ENCODE results near the gene DGKZ.

Gene DGKZ

DNA sequence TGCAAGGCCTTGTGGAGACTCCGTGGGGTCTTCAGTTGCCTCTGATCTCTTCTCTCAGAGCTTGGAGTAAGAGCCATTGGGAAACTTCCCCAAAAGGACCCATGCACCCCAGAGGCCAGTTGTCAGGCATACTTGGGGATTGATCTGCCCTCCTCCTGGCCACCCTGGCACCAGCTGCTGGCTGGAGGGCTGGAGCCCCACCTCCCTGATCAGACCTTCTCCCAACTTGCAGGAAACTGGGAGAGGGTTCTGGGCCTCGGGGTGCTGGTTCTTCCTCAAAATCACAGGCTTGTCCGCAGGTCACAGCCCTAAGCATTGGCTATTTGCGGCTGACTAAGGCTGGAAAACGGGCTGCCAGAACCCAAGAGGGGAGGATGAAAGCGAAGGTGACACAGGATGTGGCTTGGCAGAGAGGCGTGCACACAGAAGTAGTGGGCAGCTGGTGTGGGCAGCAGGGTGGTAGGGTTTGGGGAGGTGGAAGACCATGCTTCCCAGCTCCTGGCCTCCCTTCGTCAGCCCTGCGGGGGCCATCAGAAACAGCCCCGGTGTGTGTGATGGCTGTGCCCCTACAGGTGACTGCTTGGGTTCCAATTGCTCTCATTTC lies 1.3 kb upstream of the DGKZ start:
- no peak for DNase-seq

GRCh38 chr11:46347637-46348311 lies 511 bp downstream of the DGKZ start:
- peak; percentile 23 for DNase-seq

DNA sequence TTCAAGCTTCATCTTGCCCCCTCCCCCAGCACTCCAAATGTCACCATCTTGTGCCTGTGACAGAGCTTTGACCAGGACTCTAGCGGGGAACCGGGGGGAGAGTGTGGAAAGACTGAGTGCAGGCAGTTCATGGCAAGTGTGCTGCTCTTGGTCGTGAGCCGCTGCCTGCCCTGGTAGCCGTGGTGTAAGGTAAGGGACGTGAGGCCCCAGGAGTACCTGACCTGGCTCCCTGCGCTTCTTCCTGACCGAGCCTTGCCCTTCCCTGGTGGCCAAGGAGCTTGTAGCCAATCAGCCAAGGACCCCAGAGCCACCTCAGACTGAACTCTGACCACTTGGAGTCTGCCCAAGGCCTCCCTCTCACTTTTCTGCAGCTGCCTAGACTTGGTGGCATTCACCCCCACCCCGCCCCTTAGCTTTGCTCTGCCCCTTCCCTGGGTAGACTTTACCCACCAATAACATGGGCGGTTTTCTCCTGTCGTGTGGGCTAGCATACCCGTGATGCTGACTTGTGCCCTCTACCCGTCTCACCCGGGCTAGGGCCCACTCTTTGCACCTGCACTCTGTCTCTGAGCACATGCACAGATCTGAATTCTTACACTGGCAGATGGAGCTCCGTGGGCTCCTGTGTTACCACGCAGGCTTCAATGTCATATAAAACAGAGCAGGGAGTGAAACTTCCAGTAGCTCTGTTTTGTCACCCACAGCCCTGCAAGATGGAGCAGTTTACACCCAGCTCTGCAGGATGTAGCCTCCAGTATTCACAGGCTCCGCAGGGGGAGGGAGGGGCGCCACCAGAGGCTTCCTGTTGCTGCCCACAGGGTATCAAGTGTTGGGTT lies 1.5 kb downstream of the DGKZ start:
- DNase-seq: peak; percentile 41

DNA sequence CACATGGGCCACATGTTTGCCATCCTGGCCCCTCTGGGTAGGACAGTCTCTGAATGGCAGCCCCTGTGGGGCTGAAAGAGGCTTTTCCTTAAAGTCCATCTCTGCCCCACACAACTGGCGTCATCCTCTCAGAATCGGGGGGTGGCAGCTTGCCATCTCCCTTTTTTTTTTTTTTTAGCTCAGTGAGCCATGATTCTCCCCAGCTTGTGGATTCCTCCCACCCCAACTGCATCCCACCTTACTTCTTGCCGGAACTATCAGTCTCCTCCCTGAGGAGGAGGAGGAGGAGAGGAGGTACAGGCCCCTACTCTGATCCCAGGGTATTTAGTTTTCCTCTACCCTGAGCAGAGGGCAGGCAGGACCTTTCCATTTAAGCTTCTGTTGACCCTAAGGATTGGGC lies 3.4 kb downstream of the DGKZ start:
- DNase-seq: no peak

DNA sequence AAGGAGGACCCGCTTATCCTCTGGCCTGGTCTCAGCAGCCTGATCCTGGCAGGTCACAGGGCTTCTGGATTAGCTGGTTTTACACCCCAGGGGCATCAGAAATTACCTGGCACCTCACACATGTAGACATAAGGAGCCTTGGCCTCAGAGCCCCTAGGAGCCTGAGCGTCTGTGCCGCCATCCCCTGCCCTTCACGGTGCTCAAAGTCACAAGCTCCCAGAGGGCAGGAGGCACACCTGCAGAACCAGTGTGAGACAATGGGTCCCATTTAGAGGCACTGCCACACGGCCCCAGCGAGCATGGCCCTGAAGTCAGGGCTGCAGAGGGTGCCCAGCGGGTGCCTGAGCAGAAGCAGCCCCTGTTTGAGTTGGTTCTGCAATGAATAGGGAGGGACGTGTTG lies 3.9 kb downstream of the DGKZ start:
- no peak for DNase-seq

- no peak for DNase-seq
These were observed 4.3 kb downstream of the DGKZ start for GRCh38 chr11:46351606-46352005.

- peak; percentile 79 for DNase-seq
These were observed 5.0 kb downstream of the DGKZ start for GRCh38 chr11:46352063-46352841.

DNA sequence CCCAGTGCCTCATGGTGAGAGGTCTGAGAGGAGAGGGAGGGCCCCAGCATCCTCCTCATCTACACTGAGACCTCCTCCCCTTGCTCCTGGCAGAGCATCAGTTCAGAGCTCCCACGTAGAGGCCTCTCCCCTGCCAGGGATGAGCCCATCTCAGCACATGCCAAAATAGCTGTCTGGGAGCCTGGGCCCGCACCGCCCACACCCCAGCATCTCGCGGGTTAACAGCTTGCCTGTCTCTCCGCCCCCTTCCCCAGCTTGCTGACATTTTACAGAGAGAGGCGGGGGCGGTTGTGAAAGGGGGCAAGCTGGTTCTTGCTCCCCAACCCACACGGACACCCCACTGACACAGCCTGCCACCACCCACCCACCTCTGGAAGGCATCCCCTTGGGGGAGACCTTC lies 6.4 kb downstream of the DGKZ start:
- no peak for DNase-seq

DNA sequence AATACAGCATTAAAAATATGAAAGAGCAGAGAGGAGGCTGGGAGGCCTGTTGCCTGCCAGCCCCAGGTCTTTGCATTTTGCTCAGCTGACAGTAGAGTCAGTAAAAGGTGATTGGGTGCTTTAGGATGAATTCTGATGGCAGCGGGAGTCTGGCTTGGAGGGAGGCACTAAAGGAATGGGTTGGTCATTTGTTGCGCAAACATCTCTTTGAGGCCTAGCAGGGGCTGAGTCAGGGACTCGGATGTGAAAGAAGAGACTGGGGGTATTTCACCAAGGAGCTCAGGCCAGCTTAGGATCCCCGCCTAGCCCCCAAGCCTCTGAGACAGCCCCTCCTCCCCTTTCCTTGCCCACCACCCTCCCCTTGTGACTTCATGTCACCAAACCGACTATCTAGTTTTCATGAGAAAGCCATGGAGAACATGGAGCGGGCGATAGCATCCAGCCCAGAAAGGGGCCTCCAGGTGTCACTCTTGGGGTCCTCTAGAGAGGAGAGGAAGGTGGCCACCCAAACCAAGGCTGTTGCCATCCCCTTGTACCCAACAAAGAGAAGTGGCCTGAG lies 9.7 kb downstream of the DGKZ start:
- no peak for DNase-seq

DNA sequence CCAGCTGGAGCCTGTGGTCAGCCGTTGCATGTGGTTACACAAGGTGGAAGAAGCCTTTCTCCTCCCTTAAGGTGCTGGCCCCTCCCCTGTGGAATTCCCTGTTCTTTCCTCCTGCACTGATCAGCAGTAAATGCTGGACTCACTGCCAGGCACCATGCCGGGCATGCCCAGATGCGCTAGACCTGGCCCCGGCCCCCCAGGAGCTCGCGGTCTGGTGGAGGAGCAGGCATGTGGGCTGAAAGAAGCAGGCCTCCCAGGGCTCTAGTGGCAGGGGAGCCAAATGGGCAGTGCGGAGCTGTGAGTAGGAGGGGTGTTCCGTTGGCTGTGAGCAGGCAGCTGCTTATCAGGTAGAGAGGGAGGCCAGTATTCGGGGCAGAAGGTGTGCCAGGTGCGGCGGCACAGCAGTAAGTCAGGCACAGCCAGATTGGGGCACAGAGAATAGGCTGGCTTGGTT lies 10.2 kb downstream of the DGKZ start:
- DNase-seq: no peak

- DNase-seq: no peak
These were observed 12.7 kb downstream of the DGKZ start for GRCh38 chr11:46359953-46360352.

- no peak for DNase-seq
These were observed 13.6 kb downstream of the DGKZ start for GRCh38 chr11:46360878-46361277.

DNA sequence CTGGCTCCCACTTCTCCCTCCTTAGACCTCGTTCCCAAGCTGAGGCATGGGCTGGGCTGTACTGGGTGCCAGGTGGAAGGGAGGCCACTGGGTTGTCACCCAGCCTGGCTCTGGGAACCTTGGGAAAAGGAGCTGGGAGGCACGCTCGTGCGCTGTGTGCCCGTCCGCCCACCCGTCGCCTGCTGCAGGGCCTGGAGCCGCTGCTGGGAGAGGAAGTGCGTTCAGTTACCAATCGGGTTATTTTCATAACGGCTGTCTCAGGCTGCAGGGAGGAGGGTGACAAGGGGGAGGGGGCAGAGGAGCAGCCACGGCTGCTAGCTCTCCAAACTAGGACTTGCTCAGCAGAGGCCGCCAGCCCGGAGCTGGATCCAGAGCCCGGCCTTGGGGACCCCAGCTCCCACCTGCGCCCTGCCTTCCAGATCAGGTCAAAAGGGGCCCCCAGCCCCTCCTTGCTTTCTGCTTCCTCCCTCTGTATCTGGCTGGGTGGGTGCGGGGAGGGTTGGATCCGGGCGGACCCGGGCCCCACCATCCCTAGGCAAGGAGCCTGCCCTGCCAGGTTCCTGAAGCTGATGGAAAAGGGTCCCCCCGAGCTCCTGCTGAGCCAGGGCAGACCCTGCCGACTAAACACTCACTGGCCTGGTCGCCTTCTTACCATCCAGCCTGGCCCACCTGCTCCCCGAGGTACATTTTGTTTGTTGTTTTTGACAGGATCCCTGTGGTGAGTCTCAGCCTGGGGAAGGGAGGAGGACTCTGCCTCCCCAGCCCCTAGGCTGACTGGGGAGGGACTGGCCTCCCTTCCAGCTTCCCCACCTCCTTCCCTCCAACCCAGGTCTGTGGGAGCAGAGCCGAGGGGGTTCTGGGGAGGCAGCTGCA lies 14.3 kb downstream of the DGKZ start:
- peak; percentile 60 for DNase-seq

DNA sequence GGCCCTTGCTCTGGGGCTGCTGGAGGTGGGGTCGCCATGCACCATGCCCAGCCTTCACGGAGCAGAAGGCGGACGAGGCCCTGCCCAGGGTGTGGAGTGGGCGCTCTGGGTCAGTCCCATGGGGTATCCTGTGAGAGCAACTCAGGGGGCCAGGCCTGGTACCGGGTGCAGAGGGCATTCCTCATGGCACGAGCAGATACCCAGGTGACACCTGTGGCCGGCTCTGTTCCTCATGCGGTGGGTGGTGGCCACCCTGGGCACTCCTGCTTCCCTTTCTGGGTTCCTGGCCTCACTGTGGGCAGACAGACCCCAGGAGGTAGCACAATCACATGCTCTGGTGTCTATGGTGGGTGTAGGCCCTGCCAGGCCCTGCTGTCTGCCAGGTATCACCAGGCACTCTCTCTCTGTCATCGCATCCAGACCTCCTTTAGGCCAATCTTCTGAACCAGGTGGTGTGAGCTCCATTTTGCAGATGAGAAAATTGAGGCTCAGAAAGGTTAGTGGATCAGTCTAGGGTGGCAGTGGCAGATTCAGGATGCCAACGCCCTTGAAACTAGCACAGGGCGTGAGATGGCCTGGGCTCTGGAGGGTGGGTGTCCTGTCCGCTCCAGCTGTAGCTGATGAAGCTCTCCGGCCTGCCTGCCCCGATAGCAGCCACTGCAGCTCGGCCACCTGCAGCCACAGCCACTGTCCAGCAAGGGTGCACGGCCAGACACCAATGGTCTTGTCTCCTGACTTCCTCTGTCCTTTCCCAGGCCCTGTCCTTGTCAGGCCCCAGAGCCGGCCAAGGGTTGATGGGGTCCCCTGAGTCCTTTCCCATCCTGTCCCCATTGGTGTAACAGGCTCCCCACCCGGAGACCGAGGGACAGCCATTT lies 15.1 kb downstream of the DGKZ start:
- no peak for DNase-seq

GRCh38 chr11:46363031-46363407 lies 15.8 kb downstream of the DGKZ start:
- DNase-seq: no peak

DNA sequence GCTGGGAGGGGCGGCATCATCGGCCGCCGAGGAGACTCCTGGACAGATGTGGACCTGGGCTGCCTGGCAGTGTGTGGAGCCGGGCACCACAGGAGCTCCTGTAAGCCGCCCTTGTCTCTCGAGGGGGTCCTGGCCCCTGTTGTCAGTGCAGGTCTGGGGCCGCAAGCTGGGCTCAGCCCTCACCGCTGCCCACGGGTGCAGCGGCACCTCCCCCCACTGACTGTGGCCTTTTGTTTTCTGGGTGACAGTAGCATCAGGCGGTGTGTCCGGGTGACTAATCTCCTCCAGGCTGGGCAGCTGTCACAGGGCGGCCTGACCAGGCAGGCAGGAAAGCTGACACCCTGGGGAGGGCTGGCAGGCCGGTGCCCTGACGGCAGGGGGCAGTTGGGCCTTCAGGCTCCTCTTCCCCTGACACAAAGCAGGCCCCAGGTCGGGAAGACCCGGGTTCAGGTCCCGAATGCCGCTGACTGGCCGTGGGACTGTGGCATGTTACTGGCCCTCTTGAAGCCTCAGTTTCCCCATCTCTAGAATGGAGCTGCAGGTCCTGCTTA lies 16.3 kb downstream of the DGKZ start:
- DNase-seq: no peak

- no peak for DNase-seq
These were observed 16.8 kb downstream of the DGKZ start for GRCh38 chr11:46364056-46364455.

DNA sequence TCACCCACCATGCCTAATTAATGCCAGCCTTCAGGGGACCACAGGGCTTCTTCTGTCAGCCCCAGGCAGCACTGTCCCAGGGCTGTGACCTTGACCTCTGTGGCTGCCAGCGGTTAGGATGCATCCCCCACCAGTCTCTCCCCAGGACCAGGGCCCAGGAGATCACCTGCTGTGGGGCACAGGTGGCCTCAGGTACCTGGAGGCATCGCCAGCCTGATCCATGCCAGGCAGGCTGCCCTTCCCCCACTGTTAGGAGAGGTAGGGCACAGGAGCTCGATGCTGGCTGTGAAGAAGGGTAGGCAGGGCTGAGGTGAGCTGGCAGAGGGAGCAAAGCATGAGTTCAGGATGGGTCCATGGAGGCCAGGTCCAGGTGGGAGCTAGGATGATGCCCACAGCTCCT lies 17.5 kb downstream of the DGKZ start:
- DNase-seq: no peak

GRCh38 chr11:46366260-46366659 lies 19.0 kb downstream of the DGKZ start:
- DNase-seq: no peak

GRCh38 chr11:46366661-46367161 lies 19.4 kb downstream of the DGKZ start:
- no peak for DNase-seq

All from activated CD4-positive, alpha-beta T cell treated with anti-CD3 and anti-CD28 coated beads, Interleukin-2, amount 50 U/mL, for 1 hour (primary cell).